ENCODE data around the gene CDCA7L. TPM values are rescaled to one million over a fixed set of nuclear protein-coding genes. Genes with fewer than 3 reads are reported as not detected.

The CDCA7L gene
- total RNA-seq, 1 experiment from 2014 or later = 107 TPM

DNA sequence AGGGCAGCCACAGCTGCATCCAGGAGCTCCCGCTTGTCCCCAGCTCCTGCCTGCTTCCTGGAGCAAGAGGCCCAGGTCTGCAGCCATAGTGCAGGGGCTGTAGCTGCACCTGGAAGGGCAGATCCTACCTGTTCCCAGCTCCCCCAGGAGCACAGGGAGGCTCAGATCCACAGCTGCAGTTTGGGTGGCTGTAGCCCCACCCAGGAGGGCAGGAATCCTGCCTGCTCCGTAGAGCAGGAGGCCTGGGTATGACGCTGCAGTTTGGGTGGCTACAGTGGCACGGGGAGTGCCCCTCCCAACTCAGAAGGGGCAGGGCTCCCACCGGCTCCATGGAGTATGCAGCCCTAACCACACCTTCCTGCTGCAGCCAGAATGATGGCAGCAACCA, 26.7 kb upstream of the CDCA7L start:
- ATAC-seq (peak; percentile 96), DNase-seq (ENCODE audit: low read depth, low spot score) (peak; percentile 72)
- H2AFZ ChIP-seq (ENCODE audit: low read depth, low read length, poor library complexity, severe bottlenecking) = peak overlapping the region; percentile 66
- H3K9me3 ChIP-seq (ENCODE audit: control insufficient read depth in 1 of 2, insufficient read depth in 1 of 2, low read depth in 1 of 2, low read length in 2 of 2) = 0 out of 4 replicates have a peak, but pooled peaks cover 0 to 3% of the 10 kb centered on the region in 2 experiments
- H3K4me2 ChIP-seq (ENCODE audit: low read length) = peak overlapping the region; percentile 96
- H3K4me1 ChIP-seq (ENCODE audit: control insufficient read depth in 1 of 2, insufficient read depth in 2 of 2, low read length in 2 of 2) = peaks cover 10 to 26% of the 10 kb centered on the region in 2 experiments; a peak in 3 of 4 replicates
- H3K36me3 ChIP-seq (ENCODE audit: control insufficient read depth in 1 of 2, insufficient read depth in 2 of 2, low read length in 2 of 2) = no peaks in the 10 kb centered on the region
- intact Hi-C loops (cut with micrococcal nuclease) = loop anchor here (2.0 kb wide), 1 partner anchor 28 kb away; the partner anchor contains the start of gene CDCA7L
- H3K79me2 ChIP-seq (ENCODE audit: insufficient read depth, low read length) = no peaks in the 10 kb centered on the region
- H3K27me3 ChIP-seq (ENCODE audit: insufficient read depth, low read length) = no peaks in the 10 kb centered on the region
- RAD21 ChIA-PET (ENCODE audit: low non-redundant PET in 1 of 2, low total read pairs in 2 of 2, uncharacterized antibody in 2 of 2, unreplicated experiment in 2 of 2) = no interaction called here
- CTCF ChIA-PET = no interaction called here
- no peaks in the 10 kb centered on the region for H3K9me2 ChIP-seq (ENCODE audit: insufficient read depth)
- no peaks in the 10 kb centered on the region for H4K20me1 ChIP-seq (ENCODE audit: insufficient read depth)
- BruUV-seq (replicated peaks) = no TSS peak
- H3K27ac ChIP-seq (ENCODE audit: low read depth, low read length) = peak overlapping the region; percentile 92
- H3K4me3 ChIP-seq (replicated peaks in 1 of 2; ENCODE audit: low read depth in 1 of 2, low read length in 2 of 2) = peak overlapping the region; percentile 44 to 57
- POLR2A ChIA-PET = interaction anchor here (0.6 to 2.0 kb wide), 6 partner anchors 10 to 27 kb away, joined by 4 to 7 read pairs (median 6); partner anchors contain the start of gene CDCA7L
- TF ChIP-seq YY1 (IDR thresholded peaks at IDR 0.05; ENCODE audit: extremely low read depth, insufficient replicate concordance, low read depth, low read length) (peak; percentile 3), POLR2A (IDR thresholded peaks at IDR 0.05; ENCODE audit: borderline replicate concordance, extremely low read depth, insufficient read depth, insufficient read length) (no peak), CBX3 (IDR thresholded peaks at IDR 0.05; ENCODE audit: low read depth) (0 out of 2 replicates have a peak, but pooled peaks have one; percentile 41), POLR2AphosphoS5 (IDR thresholded peaks at IDR 0.05; ENCODE audit: low read depth, low read length) (peak; percentile 78)
- peak overlapping the region; percentile 67 for H3K9ac ChIP-seq (ENCODE audit: low read length)

DNA sequence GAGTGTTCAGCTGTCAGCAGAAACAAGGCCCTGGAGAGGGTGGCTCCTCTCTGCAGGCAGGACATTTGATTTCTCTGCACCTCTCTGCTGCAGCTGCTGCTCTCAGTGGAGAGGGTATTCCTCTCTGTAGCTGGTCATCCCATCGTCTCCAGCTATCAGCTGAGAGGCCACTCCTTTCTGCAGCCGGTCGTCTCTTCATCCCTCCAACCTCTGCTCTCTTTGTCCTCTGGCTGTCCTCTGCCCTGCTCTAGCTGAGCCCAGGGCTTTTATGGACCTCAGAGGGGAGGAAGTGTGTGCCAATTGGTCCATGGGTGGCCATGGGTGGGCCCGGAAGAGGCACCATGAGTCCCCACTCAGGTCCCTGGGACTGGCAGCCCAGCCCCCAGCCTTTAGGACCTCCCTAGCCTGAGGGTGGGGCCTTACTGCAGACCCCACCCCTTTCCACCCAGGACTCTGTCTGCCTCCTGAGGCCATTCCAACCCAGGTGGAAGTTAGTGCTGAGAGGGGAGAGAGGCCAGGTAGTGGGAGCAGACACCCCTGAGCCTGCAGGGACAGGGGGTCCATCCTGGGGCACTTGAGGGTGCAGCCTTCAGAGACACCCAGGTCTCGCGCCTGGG, 26.2 kb upstream of the CDCA7L start:
- Histone ChIP-seq H3K27me3 (ENCODE audit: insufficient read depth, low read length) (no peaks in the 10 kb centered on the region), H4K20me1 (ENCODE audit: insufficient read depth) (no peaks in the 10 kb centered on the region), H3K9ac (ENCODE audit: low read length) (peak overlapping the region; percentile 67), H3K79me2 (ENCODE audit: insufficient read depth, low read length) (no peaks in the 10 kb centered on the region), H3K9me3 (ENCODE audit: control insufficient read depth in 1 of 2, insufficient read depth in 1 of 2, low read depth in 1 of 2, low read length in 2 of 2) (0 out of 4 replicates have a peak, but pooled peaks cover 0 to 3% of the 10 kb centered on the region in 2 experiments), H3K4me3 (replicated peaks in 1 of 2; ENCODE audit: low read depth in 1 of 2, low read length in 2 of 2) (peak overlapping the region; percentile 44 to 57), H2AFZ (ENCODE audit: low read depth, low read length, poor library complexity, severe bottlenecking) (peak overlapping the region; percentile 66), H3K4me2 (ENCODE audit: low read length) (peak overlapping the region; percentile 96), H3K36me3 (ENCODE audit: control insufficient read depth in 1 of 2, insufficient read depth in 2 of 2, low read length in 2 of 2) (no peaks in the 10 kb centered on the region), H3K27ac (ENCODE audit: low read depth, low read length) (peak overlapping the region; percentile 92), H3K4me1 (ENCODE audit: control insufficient read depth in 1 of 2, insufficient read depth in 2 of 2, low read length in 2 of 2) (peaks cover 10 to 26% of the 10 kb centered on the region in 2 experiments; a peak in 3 of 4 replicates), H3K9me2 (ENCODE audit: insufficient read depth) (no peaks in the 10 kb centered on the region)
- ChIA-PET RAD21 (ENCODE audit: low non-redundant PET in 1 of 2, low total read pairs in 2 of 2, uncharacterized antibody in 2 of 2, unreplicated experiment in 2 of 2) (no interaction called here), CTCF (no interaction called here), POLR2A (interaction anchor here (0.6 to 2.0 kb wide), 6 partner anchors 9 to 26 kb away, joined by 4 to 7 read pairs (median 6); partner anchors contain the start of gene CDCA7L)
- intact Hi-C loops (cut with micrococcal nuclease) = loop anchor here (2.0 kb wide), 1 partner anchor 27 kb away; the partner anchor contains the start of gene CDCA7L
- ATAC-seq = peak; percentile 90
- no TSS peak for BruUV-seq (replicated peaks)
- DNase-seq (ENCODE audit: low read depth, low spot score) = peak; percentile 77
- TF ChIP-seq CBX3 (IDR thresholded peaks at IDR 0.05; ENCODE audit: low read depth) (no peak), SP1 (IDR thresholded peaks at IDR 0.05; ENCODE audit: low read depth) (peak; percentile 62), POLR2A (IDR thresholded peaks at IDR 0.05; ENCODE audit: borderline replicate concordance, extremely low read depth, insufficient read depth, insufficient read length) (peak; percentile 93), EGR1 (IDR thresholded peaks at IDR 0.05; ENCODE audit: low read depth) (no peak), CEBPB (IDR thresholded peaks at IDR 0.05; ENCODE audit: low read depth) (no peak), SIN3A (IDR thresholded peaks at IDR 0.05; ENCODE audit: low read depth) (peak; percentile 39; the same call in 1 of the 2 replicates), POLR2AphosphoS5 (IDR thresholded peaks at IDR 0.05; ENCODE audit: low read depth, low read length) (peak; percentile 95), ELF1 (IDR thresholded peaks at IDR 0.05; ENCODE audit: borderline replicate concordance, low read depth) (peak; percentile 43), ZNF274 (IDR thresholded peaks at IDR 0.05; ENCODE audit: low read depth, low read length) (no peak), FOSL1 (IDR thresholded peaks at IDR 0.05; ENCODE audit: low read depth) (no peak), SRF (IDR thresholded peaks at IDR 0.05; ENCODE audit: low read depth) (no peak), YY1 (IDR thresholded peaks at IDR 0.05; ENCODE audit: extremely low read depth, insufficient replicate concordance, low read depth, low read length) (peak; percentile 29), EZH2 (IDR thresholded peaks at IDR 0.05) (no peak)
- TF ChIP-seq, protein P1, sequence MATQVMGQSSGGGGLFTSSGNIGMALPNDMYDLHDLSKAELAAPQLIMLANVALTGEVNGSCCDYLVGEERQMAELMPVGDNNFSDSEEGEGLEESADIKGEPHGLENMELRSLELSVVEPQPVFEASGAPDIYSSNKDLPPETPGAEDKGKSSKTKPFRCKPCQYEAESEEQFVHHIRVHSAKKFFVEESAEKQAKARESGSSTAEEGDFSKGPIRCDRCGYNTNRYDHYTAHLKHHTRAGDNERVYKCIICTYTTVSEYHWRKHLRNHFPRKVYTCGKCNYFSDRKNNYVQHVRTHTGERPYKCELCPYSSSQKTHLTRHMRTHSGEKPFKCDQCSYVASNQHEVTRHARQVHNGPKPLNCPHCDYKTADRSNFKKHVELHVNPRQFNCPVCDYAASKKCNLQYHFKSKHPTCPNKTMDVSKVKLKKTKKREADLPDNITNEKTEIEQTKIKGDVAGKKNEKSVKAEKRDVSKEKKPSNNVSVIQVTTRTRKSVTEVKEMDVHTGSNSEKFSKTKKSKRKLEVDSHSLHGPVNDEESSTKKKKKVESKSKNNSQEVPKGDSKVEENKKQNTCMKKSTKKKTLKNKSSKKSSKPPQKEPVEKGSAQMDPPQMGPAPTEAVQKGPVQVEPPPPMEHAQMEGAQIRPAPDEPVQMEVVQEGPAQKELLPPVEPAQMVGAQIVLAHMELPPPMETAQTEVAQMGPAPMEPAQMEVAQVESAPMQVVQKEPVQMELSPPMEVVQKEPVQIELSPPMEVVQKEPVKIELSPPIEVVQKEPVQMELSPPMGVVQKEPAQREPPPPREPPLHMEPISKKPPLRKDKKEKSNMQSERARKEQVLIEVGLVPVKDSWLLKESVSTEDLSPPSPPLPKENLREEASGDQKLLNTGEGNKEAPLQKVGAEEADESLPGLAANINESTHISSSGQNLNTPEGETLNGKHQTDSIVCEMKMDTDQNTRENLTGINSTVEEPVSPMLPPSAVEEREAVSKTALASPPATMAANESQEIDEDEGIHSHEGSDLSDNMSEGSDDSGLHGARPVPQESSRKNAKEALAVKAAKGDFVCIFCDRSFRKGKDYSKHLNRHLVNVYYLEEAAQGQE (IDR thresholded peaks at IDR 0.05; ENCODE audit: low read depth) = no peak
- TF ChIP-seq, protein P2, sequence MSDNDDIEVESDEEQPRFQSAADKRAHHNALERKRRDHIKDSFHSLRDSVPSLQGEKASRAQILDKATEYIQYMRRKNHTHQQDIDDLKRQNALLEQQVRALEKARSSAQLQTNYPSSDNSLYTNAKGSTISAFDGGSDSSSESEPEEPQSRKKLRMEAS (IDR thresholded peaks at IDR 0.05) = no peak
- TF ChIP-seq, protein P3, sequence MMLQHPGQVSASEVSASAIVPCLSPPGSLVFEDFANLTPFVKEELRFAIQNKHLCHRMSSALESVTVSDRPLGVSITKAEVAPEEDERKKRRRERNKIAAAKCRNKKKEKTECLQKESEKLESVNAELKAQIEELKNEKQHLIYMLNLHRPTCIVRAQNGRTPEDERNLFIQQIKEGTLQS (IDR thresholded peaks at IDR 0.05) = no peak
